GM18508 (cell line): Measurements from ENCODE around the gene LTB4R.
"Not testable (repeated sequence)": the region's sequence is repeated elsewhere in the genome, so short reads cannot be mapped to it uniquely, and the experiment has no call there.

ENCODE experiments used
- ATAC-seq: cut with Tn5 transposase; IDR thresholded peaks from one replicate; pipeline ENCODE4 v1.9.1; 2021; ENCODE audit warnings: moderate number of reproducible peaks; ENCODE audit not compliant: insufficient read depth, unreplicated experiment

The LTB4R gene

GRCh38 chr14:24317141-24317928 is 6.0 kb downstream of the LTB4R start:
- ATAC-seq, result no peak

GRCh38 chr14:24321212-24321975 is 10.1 kb downstream of the LTB4R start:
- no peak for ATAC-seq

GRCh38 chr14:24322672-24323071 is 11.4 kb downstream of the LTB4R start:
- no peak for ATAC-seq

- ATAC-seq, result no peak
Measured at GRCh38 chr14:24323341-24323740, 12.0 kb downstream of the LTB4R start.

GRCh38 chr14:24324024-24324423 is 12.7 kb downstream of the LTB4R start:
- ATAC-seq, result no peak

- ATAC-seq, result no peak
Measured at GRCh38 chr14:24325041-24325530, 13.8 kb downstream of the LTB4R start.

GRCh38 chr14:24325963-24326362 is 14.7 kb downstream of the LTB4R start:
- no peak for ATAC-seq

GRCh38 chr14:24327303-24327702 is 16.0 kb downstream of the LTB4R start:
- no peak for ATAC-seq

GRCh38 chr14:24327914-24328313 is 16.6 kb downstream of the LTB4R start:
- ATAC-seq, result not testable (repeated sequence)

GRCh38 chr14:24329073-24329663 is 17.9 kb downstream of the LTB4R start:
- ATAC-seq, result no peak

GRCh38 chr14:24329736-24330135 is 18.4 kb downstream of the LTB4R start:
- ATAC-seq, result no peak

GRCh38 chr14:24330973-24331674 is 19.8 kb downstream of the LTB4R start:
- ATAC-seq, result no peak

- ATAC-seq, result no peak
Measured at GRCh38 chr14:24331731-24332267, 20.5 kb downstream of the LTB4R start.

- ATAC-seq, result peak; percentile 51
Measured at GRCh38 chr14:24332268-24332993, 21.1 kb downstream of the LTB4R start.

GRCh38 chr14:24334431-24335291 is 23.4 kb downstream of the LTB4R start, which contains the start of gene ADCY4:
Gene ADCY4, minus strand, starts transcription at chr14:24335071. Its CDS starts 419 bp downstream, at chr14:24334652.
- ATAC-seq, result no peak

- ATAC-seq, result no peak
Measured at GRCh38 chr14:24335461-24336171, 24.3 kb downstream of the LTB4R start.

GRCh38 chr14:24337144-24337823 is 26.0 kb downstream of the LTB4R start:
- ATAC-seq, result no peak
